SKM-1 (cell line): ENCODE results near the gene GMEB2.
"Not testable (repeated sequence)": the region's sequence is repeated elsewhere in the genome, so short reads cannot be mapped to it uniquely, and the experiment has no call there.

Experiments
- DNase-seq: peaks from one replicate; lab custom pipeline; 2025; ENCODE audit not compliant: unreplicated experiment; lab: John Stamatoyannopoulos, UW

GMEB2 gene

DNA sequence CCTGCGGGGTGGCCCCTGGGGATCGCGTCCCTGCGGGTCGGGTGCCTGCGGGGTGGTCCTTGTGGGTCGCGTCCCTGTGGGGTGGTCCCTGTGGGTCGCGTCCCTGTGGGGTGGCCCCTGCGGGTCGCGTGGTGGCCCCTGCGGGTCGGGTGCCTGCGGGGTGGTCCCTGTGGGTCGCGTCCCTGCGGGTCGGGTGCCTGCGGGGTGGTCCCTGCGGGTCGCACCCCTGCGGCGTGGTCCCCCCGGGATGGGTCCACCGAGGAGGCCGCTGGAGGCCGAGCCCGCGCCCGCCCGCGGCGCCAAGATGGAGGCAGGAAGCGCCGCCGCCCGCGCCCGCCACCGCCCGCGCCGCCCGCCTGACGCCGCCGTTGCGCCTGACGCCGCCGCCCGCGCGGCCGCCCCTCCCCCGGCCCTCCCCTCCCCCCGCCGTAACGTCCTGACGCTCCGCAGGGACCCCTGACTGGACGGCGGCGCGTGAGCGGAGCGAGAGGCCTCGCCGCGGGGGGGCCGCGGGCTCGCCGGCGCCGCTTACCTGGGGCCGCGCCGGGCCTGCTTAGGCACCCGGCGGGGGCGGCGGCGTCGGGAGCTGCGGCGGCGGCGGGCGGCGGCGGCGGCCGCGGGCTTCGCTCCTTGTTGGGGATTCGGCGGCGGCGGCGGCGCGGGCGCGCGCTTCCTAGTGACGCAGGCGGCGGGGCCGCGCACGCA, at the start of gene GMEB2:
Gene GMEB2 (minus strand): TSS at position 678 of the 705 bp plus-strand sequence. CDS start 7,704 bp downstream, outside the sequence.
- DNase-seq: peak; percentile 73

DNA sequence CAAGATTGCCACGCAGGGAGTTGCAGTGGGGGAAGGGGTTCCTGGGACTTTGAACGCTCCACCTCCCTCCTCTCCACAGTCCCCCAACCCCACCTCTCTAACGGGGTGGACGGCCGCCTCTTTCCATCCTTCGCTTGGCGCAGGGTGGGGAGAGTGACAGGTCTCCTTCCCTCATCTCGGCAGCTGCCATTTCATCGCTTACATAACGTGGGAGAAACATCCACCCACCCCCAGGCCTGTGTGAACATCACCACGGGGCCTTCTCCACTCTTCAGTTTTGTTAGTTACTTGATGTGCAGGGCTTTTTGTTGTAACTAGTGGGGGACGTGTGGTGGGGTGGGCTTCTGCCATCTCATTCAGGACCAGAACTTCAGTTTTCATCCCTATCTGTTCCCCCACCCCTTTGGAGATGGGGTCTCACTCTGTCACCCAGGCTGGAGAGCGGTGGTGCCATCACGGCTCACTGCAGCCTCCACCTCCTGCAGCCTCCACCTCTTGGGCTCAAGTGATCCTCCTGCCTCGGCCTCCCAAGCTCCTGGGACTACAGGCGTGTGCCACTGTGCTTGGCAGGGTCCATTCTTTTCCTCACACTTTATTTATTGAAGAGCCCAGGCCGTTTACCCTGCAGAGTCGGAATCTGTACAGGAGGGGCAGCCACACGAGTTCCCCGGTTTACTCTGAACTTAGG, 48.9 kb upstream of the GMEB2 start:
- DNase-seq: no peak

DNA sequence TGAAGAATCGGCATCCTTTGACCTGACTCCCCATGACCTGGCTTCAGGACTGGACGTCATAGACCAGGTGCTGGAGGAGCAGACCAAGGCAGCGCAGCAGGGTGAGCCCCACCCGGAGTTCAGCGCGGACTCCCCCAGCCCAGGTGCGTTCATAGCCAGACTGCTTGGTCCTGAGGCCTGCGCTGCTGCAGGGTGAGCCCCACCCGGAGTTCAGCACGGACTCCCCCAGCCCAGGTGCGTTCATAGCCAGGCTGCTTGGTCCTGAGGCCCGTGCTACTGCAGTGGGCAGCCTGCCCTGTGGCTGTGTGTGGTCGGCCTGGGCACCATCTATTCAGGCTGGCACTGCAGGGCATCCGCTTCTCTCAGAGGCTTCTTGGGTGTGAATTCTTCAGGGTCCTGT, 47.0 kb upstream of the GMEB2 start:
- DNase-seq: no peak

GRCh38 chr20:63672666-63673065, 45.8 kb upstream of the GMEB2 start:
- no peak for DNase-seq

- not testable (repeated sequence) for DNase-seq
Measured at GRCh38 chr20:63671695-63672094, 44.8 kb upstream of the GMEB2 start.

GRCh38 chr20:63668351-63668750, 41.5 kb upstream of the GMEB2 start:
- no peak for DNase-seq

- no peak for DNase-seq
Measured at GRCh38 chr20:63667858-63668257, 41.0 kb upstream of the GMEB2 start.

DNA sequence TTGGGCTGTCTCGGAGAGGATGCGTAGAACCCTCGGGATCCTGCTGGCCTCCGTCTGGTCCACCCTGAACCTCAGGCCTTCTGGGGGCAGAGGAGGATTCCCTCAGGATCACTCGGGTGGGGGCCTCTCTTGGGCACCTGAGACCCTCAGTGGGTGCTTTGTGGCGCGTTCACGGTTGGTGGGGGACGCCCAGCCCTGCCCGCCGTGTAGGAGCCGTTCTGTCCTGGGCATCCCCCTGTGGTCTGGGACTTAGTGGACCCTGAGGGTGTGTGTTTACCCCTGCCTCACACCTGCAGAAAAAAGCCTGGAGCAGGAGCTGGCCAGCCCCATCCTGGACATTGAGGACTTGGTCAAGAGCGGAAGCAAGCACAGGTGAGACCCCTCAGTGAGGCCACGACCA, 38.8 kb upstream of the GMEB2 start:
- DNase-seq: no peak

- DNase-seq: no peak
Measured at GRCh38 chr20:63664861-63665594, 38.1 kb upstream of the GMEB2 start.

- no peak for DNase-seq
Measured at GRCh38 chr20:63664143-63664851, 37.4 kb upstream of the GMEB2 start.

GRCh38 chr20:63663332-63664066, 36.6 kb upstream of the GMEB2 start:
- DNase-seq: no peak

GRCh38 chr20:63662813-63663189, 35.9 kb upstream of the GMEB2 start:
- no peak for DNase-seq

- no peak for DNase-seq
Measured at GRCh38 chr20:63661959-63662812, 35.3 kb upstream of the GMEB2 start.

GRCh38 chr20:63661108-63661507, 34.2 kb upstream of the GMEB2 start:
- DNase-seq: no peak

GRCh38 chr20:63660622-63661021, 33.7 kb upstream of the GMEB2 start:
- no peak for DNase-seq

DNA sequence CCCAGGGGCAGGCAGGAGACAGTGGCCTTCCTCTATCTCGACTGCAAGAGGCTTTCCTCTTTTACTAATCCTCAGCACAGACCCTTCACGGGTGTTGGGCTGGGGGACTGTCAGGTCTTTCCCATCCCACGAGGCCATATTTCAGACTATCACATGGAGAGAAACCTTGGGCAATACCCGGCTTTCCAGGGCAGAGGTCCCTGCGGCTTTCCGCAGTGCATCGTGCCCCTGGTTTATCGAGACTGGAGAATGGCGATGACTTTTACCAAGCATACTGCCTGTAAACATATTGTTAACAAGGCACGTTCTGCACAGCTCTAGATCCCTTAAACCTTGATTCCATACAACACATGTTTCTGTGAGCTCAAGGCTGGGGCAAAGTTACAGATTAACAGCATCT, 33.3 kb upstream of the GMEB2 start:
- not testable (repeated sequence) for DNase-seq

DNA sequence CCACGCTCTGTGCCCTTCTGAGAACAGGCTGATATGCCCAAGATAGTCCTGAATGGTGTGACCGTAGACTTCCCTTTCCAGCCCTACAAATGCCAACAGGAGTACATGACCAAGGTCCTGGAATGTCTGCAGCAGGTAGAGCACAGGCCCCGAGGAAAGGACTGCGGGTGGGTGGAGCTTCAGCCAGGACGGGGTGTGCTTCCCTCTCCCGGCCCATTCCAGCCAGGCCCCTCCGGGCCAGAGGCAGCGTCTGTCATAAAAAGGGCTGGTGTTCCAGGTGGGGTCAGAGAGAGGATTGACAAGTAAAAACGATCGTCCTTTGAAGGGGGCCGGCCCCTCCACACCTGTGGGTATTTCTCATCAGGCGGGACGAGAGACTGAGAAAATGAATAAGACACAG, 32.5 kb upstream of the GMEB2 start:
- DNase-seq: no peak

DNA sequence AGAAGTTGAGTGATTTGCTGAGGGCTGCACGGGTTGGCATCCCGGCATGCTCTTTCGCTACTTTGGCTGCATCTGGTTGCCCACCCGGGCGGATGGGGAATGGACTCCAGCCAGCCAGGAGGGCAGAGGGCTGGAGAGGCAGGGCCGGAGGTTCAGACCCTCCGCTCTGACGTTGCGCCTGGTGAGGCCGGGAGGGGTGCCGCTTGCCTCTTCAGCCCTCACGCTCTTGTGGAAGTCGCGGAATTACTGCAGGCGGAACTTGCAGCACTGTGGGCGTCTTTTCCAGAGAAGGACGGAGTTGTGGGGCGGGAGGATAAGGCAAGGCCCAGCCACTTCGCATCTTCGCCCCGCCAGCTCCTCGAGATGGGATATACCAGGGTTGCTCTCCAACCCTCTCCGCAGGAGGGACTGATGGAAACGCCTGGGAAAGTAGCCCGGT, 31.9 kb upstream of the GMEB2 start:
- no peak for DNase-seq

DNA sequence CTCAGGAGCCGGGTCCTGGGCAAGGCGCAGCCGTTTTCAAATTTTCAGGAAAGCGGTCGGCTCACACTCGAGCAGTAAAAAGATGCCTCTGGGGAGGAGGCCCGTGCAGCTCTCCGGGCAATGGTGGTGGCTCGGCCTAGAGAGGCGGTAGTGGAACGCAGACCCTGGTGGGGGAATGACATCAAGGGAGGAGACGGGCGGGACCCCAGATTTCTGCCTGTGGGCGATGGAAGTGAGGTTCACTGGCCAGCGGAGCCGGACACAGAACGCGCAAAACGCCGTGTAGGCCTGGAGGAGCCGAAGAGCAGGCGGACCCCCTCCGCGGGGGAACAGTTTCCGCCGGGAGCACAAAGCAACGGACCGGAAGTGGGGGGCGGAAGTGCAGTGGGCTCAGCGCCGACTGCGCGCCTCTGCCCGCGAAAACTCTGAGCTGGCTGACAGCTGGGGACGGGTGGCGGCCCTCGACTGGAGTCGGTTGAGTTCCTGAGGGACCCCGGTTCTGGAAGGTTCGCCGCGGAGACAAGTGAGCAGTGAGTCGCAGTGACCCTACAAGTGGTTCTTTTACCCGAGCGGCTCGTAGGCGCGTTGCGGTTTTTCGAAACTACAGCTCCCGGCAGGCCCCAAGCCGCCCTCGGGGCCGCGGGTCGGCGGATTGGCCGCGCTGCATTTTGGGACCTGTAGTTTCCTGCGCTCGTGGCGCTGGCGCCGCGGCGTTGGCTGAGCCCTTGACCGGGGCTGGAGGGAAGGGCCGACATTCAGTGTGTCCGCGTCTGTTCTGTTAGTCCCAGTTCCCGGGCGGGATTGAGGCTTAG, 31.2 kb upstream of the GMEB2 start, which contains the start of gene RTEL1:
Gene RTEL1 (plus strand): TSS at position 376 of the 812 bp plus-strand sequence. CDS start 1,091 bp downstream, outside the sequence.
- peak; percentile 78 for DNase-seq
